ENCODE data around the gene PIPOX.
"Not testable (repeated sequence)": the region's sequence is repeated elsewhere in the genome, so short reads cannot be mapped to it uniquely, and the experiment has no call there.

PIPOX gene

GRCh38 chr17:29076722-29077121 is 33.8 kb downstream of the PIPOX start:
- no peak for DNase-seq

GRCh38 chr17:29077320-29077719 is 34.4 kb downstream of the PIPOX start:
- no peak for DNase-seq

- no peak for DNase-seq
Observed at GRCh38 chr17:29078183-29079045, 35.5 kb downstream of the PIPOX start.

- DNase-seq, result no peak
Observed at GRCh38 chr17:29079433-29079832, 36.5 kb downstream of the PIPOX start.

- DNase-seq, result no peak
Observed at GRCh38 chr17:29079887-29080286, 36.9 kb downstream of the PIPOX start.

- DNase-seq, result no peak
Observed at GRCh38 chr17:29080323-29080722, 37.4 kb downstream of the PIPOX start.

GRCh38 chr17:29080965-29081364 is 38.0 kb downstream of the PIPOX start:
- DNase-seq, result no peak

GRCh38 chr17:29084541-29085146 is 41.7 kb downstream of the PIPOX start:
- DNase-seq, result no peak

- DNase-seq, result no peak
Observed at GRCh38 chr17:29085223-29085622, 42.3 kb downstream of the PIPOX start.

- DNase-seq, result no peak
Observed at GRCh38 chr17:29086628-29087332, 43.8 kb downstream of the PIPOX start.

- DNase-seq, result not testable (repeated sequence)
Observed at GRCh38 chr17:29088782-29089181, 45.8 kb downstream of the PIPOX start.

GRCh38 chr17:29089601-29090044 is 46.7 kb downstream of the PIPOX start:
- no peak for DNase-seq

- no peak for DNase-seq
Observed at GRCh38 chr17:29090108-29090507, 47.2 kb downstream of the PIPOX start.

GRCh38 chr17:29090750-29091605 is 48.0 kb downstream of the PIPOX start:
- no peak for DNase-seq

GRCh38 chr17:29091606-29092289 is 48.8 kb downstream of the PIPOX start:
- no peak for DNase-seq

- DNase-seq, result no peak
Observed at GRCh38 chr17:29093090-29093871, 50.3 kb downstream of the PIPOX start.

- no peak for DNase-seq
Observed at GRCh38 chr17:29094101-29094708, 51.3 kb downstream of the PIPOX start.

GRCh38 chr17:29095439-29095838 is 52.5 kb downstream of the PIPOX start:
- DNase-seq, result no peak

- DNase-seq, result no peak
Observed at GRCh38 chr17:29096094-29096493, 53.2 kb downstream of the PIPOX start.

- no peak for DNase-seq
Observed at GRCh38 chr17:29099527-29099926, 56.6 kb downstream of the PIPOX start.

- no peak for DNase-seq
Observed at GRCh38 chr17:29100296-29100695, 57.4 kb downstream of the PIPOX start.
